A673 (cell line): ENCODE results near the gene FAM217A. TPM values are rescaled to one million over a fixed set of nuclear protein-coding genes. Genes with fewer than 3 reads are reported as not detected.

ENCODE experiments used
- BruUV-seq: library from RNA; stranded (reverse); fragments of 400-500 nt; replicated peaks from 2 replicates; lab custom pipeline; 2021; lab: Mats Ljungman, UMichigan
- CTCF ChIA-PET: fragments of 300-600 bp; sonication (Branson Sonifier 250); formaldehyde crosslinking; loops from one replicate; lab custom pipeline; 2022; ENCODE audit warnings: antibody characterized with exemption; lab: Charles Lee
- POLR2A ChIA-PET: fragments of 300-600 bp; sonication (Branson Sonifier 250); formaldehyde crosslinking; loops from one replicate; lab custom pipeline; 2022; ENCODE audit warnings: antibody characterized with exemption; ENCODE audit not compliant: low non-redundant PET; lab: Charles Lee
- DNase-seq: peaks from one replicate; pipeline ENCODE4 v3.0.0-alpha.2; 2015; ENCODE audit warnings: low spot score
- H3K27ac ChIP-seq: fragments of 200-600 bp; sonication (generic); 2 replicates; pipeline ENCODE4 v1.5.1; 2016; ENCODE audit warnings: mixed run types, low read depth, mild to moderate bottlenecking, mixed read lengths, antibody characterized with exemption, low read length; ENCODE audit not compliant: poor library complexity, severe bottlenecking
- H3K27me3 ChIP-seq: fragments of 200-600 bp; sonication (generic); replicated peaks from 2 replicates; pipeline ENCODE4 v1.6.1; 2017; ENCODE audit warnings: mixed run types, low read depth, mild to moderate bottlenecking, mixed read lengths, antibody characterized with exemption, low read length; ENCODE audit not compliant: insufficient read depth, poor library complexity
- H3K36me3 ChIP-seq: fragments of 200-600 bp; sonication (generic); 2 replicates; pipeline ENCODE4 v1.6.1; 2016; ENCODE audit warnings: mixed run types, mild to moderate bottlenecking, mixed read lengths, antibody characterized with exemption, low read length; ENCODE audit not compliant: insufficient read depth, poor library complexity, severe bottlenecking
- H3K4me1 ChIP-seq: fragments of 200-600 bp; sonication (generic); 2 replicates; pipeline ENCODE4 v1.6.1; 2017; ENCODE audit warnings: mixed run types, mild to moderate bottlenecking, mixed read lengths, antibody characterized with exemption, low read length; ENCODE audit not compliant: insufficient read depth, poor library complexity, severe bottlenecking
- H3K4me3 ChIP-seq: fragments of 200-600 bp; sonication (generic); 2 replicates; pipeline ENCODE4 v1.5.1; 2016; ENCODE audit warnings: low read depth, mixed run types, mild to moderate bottlenecking, mixed read lengths, low read length; ENCODE audit not compliant: poor library complexity, severe bottlenecking
- H3K9me3 ChIP-seq: fragments of 200-600 bp; sonication (generic); 2 replicates; pipeline ENCODE4 v1.6.1; 2016; ENCODE audit warnings: mixed run types, low read depth, mild to moderate bottlenecking, mixed read lengths, antibody characterized with exemption, low read length; ENCODE audit not compliant: poor library complexity, severe bottlenecking
- CTCF ChIP-seq: fragments of 300-800, 200-600 bp; sonication (generic); conservative IDR thresholded peaks from 2 replicates; pipeline ENCODE4 v1.5.1; 2017; ENCODE audit warnings: low read depth, mild to moderate bottlenecking, antibody characterized with exemption, low read length, moderate library complexity, mixed read lengths
- EZH2 ChIP-seq: fragments of 200-600 bp; sonication (generic); IDR thresholded peaks from 2 replicates; pipeline ENCODE4 v1.6.1; 2017; ENCODE audit warnings: borderline replicate concordance, low read depth, mild to moderate bottlenecking, mixed read lengths, antibody characterized with exemption, low read length; ENCODE audit not compliant: poor library complexity, severe bottlenecking
- intact Hi-C: fragments of 100-400 bp; cut with micrococcal nuclease; formaldehyde crosslinking; loops from one replicate; pipeline ENCODE4 v1.10.0; 2022; ENCODE audit not compliant: unreplicated experiment
- total RNA-seq: library from RNA; stranded (reverse); gene quantifications from 2 replicates; pipeline ENCODE4 v1.2.3, GENCODE V29; 2021

The FAM217A gene
- total RNA-seq, 1 experiment from 2014 or later: not detected

GRCh38 chr6:4031442-4031841 is 47.5 kb downstream of the FAM217A start:
- no peaks in the 10 kb centered on the region for H3K27me3 ChIP-seq
- no peak overlapping the region for H3K4me3 ChIP-seq
- no peaks in the 10 kb centered on the region for H3K9me3 ChIP-seq
- no peak overlapping the region for H3K27ac ChIP-seq
- TF ChIP-seq EZH2 (no peak), CTCF (no peak)
- intact Hi-C loops: no loop called here
- no peak for DNase-seq
- peaks cover 15% of the 10 kb centered on the region for H3K4me1 ChIP-seq
- peaks cover 30% of the 10 kb centered on the region for H3K36me3 ChIP-seq
- POLR2A ChIA-PET: interaction anchor here (0.7 kb wide), 1 partner anchor 10 kb away, joined by 3 read pairs; a partner anchor contains a TSS
- no TSS peak for BruUV-seq
- CTCF ChIA-PET: no interaction called here

GRCh38 chr6:4030669-4031068 is 48.3 kb downstream of the FAM217A start:
- Histone ChIP-seq H3K27ac (no peak overlapping the region), H3K27me3 (no peaks in the 10 kb centered on the region), H3K4me1 (peaks cover 15% of the 10 kb centered on the region), H3K4me3 (no peak overlapping the region), H3K9me3 (no peaks in the 10 kb centered on the region), H3K36me3 (peaks cover 28% of the 10 kb centered on the region)
- CTCF ChIA-PET: no interaction called here
- intact Hi-C loops: no loop called here
- POLR2A ChIA-PET: no interaction called here
- TF ChIP-seq EZH2: no peak
- TF ChIP-seq CTCF: no peak
- no TSS peak for BruUV-seq
- no peak for DNase-seq

GRCh38 chr6:4029687-4030086 is 49.2 kb downstream of the FAM217A start:
- POLR2A ChIA-PET: no interaction called here
- Histone ChIP-seq H3K4me3 (no peak overlapping the region), H3K27me3 (no peaks in the 10 kb centered on the region), H3K27ac (no peak overlapping the region), H3K36me3 (peaks cover 28% of the 10 kb centered on the region), H3K4me1 (peaks cover 15% of the 10 kb centered on the region), H3K9me3 (no peaks in the 10 kb centered on the region)
- BruUV-seq: no TSS peak
- CTCF ChIA-PET: no interaction called here
- intact Hi-C loops: no loop called here
- no peak for DNase-seq
- no peak for TF ChIP-seq EZH2
- TF ChIP-seq CTCF: no peak
